Measurements from ENCODE around the gene LRRN2.
"Not testable (repeated sequence)": the region's sequence is repeated elsewhere in the genome, so short reads cannot be mapped to it uniquely, and the experiment has no call there.

LRRN2 gene

GRCh38 chr1:204574016-204574864 is 111.3 kb downstream of the LRRN2 start:
- no peak for DNase-seq (ENCODE audit: low spot score)

GRCh38 chr1:204572923-204573922 is 112.3 kb downstream of the LRRN2 start:
- no peak for DNase-seq (ENCODE audit: low spot score)

- DNase-seq (ENCODE audit: low spot score): no peak
These were observed 113.9 kb downstream of the LRRN2 start for GRCh38 chr1:204571631-204572030.

GRCh38 chr1:204571128-204571527 is 114.4 kb downstream of the LRRN2 start:
- DNase-seq (ENCODE audit: low spot score): no peak

- DNase-seq (ENCODE audit: low spot score): not testable (repeated sequence)
These were observed 115.5 kb downstream of the LRRN2 start for GRCh38 chr1:204570021-204570420.

- no peak for DNase-seq (ENCODE audit: low spot score)
These were observed 116.1 kb downstream of the LRRN2 start for GRCh38 chr1:204569478-204569877.

GRCh38 chr1:204568576-204569315 is 116.8 kb downstream of the LRRN2 start:
- no peak for DNase-seq (ENCODE audit: low spot score)
